Endothelial cell of hepatic sinusoid (primary cell): Measurements from ENCODE around the gene POU2AF1.

Experiments used
- in situ Hi-C: cut with HindIII; loops from 2 replicates; pipeline ENCODE4 v1.10.0; 2017; ENCODE audit warnings: low sequenced_read_pairs

Gene POU2AF1, protein sequence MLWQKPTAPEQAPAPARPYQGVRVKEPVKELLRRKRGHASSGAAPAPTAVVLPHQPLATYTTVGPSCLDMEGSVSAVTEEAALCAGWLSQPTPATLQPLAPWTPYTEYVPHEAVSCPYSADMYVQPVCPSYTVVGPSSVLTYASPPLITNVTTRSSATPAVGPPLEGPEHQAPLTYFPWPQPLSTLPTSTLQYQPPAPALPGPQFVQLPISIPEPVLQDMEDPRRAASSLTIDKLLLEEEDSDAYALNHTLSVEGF

DNA sequence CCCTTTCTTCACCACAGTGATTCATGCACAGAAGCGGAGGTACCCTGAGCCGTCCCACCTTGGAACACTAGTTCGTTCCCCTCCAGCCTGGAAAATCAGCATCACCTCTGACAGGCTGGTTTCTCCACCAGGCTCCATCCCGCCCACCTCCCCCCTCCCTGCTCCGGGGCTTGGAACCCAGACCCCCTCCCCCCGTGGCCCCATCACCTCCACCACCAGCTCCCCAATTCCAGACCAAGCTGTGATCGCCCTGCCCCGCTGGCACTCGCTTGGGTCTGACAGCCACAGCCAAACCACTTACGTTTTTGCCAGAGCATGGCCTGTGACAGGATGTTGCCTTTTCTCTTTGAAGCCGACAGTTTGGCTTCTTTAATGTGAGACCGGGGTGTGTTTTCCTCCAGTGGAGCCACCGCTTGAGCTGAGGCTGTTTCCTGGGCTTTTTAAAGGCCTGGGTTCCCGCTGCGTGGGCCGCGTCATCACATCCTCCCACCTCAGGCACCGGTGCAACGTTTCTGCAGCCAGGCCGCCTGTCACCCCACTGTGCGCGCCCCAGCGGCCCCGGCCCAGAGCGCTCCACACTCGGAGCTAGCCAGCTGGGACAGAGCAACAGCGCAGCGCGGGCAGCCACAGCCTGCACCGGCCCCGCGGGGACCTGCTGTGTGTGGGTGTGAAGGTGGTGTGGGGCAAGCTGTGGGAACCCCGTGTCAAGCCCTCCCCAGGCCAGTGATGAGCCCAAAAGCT lies at the start of gene POU2AF1:
POU2AF1 (minus strand) TSS at position 415 of the 741 bp plus-strand sequence; CDS start at position 317, 98 bp downstream.
- in situ Hi-C loops: no loop called here

DNA sequence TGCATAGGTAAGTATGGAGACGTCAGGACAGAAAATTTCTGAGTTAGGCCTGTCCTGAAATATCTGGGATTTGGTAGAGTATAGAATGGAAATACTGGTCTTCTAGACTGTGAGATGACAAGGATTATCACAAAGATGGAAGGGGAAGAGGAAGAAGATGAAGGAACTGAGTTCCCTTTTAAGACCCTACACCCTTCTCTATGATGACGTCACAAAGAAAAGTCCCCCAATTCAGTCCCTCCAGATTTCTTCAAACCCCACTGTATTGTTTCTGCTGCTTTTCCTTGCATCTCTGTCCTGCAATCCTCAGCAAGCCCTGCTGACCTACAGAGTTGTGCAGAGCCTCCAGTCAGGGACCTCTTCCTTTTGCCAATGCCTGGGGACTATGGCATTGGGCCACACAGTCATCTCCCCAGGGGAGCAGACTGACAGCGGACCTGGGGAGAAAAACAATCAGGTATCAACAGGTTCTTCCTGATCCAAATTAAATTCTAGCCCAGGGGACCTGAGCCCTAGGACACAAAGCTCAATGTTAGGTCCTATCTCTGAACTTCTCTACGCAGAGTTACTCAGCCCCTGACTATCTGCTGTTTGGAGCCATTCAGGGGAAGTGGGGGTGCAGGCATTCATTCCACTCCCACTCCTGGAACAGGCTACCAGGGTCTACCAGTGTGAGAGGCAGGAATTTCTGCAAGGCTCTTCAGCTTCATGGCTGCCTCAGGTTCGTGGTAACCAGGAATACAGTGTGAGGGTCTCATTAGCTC lies 49.2 kb upstream of the POU2AF1 start:
- in situ Hi-C loops: loop anchor here (5.0 kb wide), 1 partner anchor 76 kb away; no protein-coding TSS in a partner anchor

DNA sequence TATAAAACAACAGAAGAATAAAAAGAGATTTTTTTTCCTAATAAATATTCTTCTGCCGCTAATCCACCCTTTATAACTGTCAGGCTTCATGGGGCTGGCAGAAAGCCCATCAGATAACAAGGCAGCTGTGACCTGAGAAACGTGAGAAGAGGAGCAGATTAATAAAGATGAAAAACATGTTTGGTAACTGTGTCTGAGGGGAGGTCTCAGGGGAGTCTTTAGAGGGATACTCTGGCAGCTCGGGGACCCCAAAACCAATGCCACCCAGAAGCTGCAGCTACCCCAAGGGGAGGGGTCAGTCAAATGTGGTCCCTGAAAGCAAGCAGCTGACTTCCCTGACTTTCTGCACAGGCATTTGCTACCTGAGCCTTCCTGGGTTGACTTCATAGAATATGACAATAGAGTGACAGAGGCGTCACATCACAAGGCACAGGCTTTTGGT lies 48.4 kb upstream of the POU2AF1 start:
- in situ Hi-C loops: loop anchor here (5.0 kb wide), 1 partner anchor 75 kb away; no protein-coding TSS in a partner anchor

DNA sequence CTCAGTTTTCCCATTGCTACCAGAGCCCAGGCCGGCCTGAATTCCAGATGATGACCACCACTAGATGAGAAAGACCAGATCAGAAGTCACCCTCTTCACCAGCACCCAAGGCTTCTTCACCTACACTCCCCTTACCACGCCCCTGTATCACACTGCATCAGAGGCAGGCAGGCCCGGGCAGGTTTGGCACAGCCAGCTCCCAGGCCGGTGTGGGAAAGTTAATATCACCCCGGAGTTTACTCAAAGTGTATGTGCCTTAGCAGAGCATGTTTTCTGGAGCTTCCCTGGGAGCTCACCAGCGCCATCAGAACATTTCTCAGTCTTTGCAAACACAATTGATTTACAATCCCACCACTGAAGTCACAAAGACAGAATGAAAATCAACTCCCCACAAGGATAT lies 47.5 kb upstream of the POU2AF1 start:
- in situ Hi-C loops: loop anchor here (5.0 kb wide), 1 partner anchor 74 kb away; no protein-coding TSS in a partner anchor

DNA sequence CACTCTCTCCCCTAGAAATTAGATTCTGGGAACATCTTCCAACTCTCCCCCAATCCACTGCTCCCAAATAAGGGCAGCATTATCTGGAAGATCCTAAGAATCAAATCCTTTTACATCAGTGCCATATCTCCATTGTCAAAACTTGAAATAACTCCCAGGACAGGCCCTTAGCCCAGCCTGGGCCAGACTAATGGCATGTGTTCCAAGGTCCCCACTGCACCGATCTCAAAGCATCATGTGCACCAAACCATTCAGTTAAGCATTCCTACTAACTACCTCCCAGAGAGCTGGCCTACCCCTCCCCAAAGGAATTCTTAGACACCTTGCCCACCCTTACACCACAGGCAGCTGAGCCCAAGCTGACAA lies 44.2 kb upstream of the POU2AF1 start:
- in situ Hi-C loops: no loop called here

DNA sequence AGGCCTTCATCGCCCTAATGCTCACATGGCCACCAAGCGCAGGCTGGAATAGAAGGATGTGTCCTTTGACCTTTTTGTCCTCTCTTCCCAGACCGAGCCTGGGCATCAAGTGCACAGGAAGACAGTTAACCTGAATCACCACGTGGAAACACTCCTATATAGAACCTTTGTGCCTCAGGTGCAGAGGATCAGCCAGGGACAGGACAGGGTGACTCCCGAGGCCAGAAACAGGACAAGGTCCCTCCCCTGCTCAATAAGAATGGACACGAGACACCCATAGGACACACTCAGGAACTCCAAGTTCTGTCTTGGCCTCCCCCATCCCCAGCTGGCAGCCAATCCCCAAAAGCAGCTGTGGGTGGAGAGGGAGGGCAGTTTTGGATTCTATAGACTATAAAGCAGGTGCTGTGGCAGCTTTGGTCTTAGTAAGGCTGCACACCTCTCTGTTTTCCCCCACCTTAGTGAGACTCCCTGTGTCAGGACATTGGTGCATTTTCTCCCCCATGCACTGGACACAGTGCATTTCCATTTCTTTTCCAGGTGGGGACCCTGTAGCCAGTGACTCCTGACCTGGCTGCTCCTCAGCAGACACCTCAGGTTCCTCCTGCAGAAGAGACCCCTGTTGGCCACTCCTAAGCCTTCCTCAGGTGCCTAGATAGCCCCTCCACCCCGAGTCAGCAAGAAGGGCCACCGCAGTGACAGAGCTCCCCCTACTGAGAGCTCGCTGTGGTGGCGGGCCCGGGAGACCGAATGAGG lies 43.6 kb upstream of the POU2AF1 start:
- in situ Hi-C loops: no loop called here

DNA sequence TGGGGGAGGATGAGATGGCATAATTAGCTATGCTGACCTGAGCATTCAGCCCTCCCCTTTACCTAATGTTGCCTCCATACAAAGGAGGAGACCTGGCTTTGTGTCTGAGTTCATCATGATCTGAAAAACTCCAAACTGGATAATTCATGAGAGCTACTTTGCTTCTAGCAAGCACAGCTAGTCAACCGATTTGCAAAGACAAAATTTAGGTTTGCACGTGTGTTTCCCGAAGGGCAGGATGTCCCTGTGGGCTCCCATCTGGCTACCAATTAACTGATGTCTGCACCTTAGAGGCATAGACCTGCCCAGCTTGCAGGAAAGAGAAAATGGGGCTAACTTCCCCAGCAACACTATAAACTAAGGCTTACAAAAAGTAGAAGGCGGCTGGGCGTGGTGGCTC lies 42.2 kb upstream of the POU2AF1 start:
- in situ Hi-C loops: no loop called here

DNA sequence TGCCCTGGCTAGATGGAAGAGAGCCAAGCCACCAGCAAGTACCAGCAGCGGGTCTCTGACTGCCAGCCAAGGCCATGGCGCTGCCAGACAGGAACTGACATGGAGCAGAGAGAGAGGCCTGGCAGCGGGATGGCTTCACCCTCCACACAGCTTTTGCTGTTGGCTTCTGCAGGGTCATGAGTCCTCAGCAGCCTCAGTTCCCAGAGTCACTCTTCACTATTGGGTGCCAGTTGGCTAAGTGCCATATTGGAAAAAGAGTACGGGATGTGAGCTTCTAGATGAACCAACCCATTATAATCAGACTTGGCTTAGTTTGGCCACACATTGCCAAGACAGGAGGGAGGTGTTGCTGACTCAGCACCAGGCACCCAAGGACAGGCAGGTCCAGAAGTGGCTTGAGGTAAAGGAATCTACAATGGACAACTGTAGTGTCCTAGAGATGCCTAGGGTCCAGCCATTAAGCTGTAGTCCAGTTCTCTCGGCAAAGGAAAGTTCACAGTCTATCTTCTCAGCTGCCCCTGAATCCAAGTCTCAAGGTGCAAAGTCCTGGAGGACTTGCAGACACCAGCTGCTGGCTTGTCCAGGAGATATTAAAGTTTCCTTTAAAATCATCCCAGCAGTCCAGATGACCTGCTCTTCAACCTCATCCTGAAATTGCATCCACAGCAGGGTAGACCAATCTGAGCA lies 40.7 kb upstream of the POU2AF1 start:
- in situ Hi-C loops: no loop called here

DNA sequence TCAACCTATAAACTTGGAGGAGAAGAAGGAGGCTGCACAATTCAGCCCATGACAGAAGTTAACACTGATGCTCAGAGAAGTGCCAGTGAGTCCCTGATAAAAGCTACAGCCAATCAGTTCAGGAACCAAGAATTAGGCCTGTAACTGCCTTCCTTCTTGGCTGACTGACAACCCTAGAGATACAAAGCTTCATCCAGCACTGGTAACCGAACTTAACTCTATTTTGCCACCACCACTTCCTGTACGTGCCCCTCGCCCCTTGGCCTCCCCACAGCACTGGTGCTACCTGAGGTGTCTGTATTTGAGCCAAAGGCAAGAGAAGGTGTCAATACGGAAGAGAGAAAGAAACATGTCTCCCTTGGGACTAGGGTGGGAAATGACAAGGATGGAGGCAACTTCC lies 40.1 kb upstream of the POU2AF1 start:
- in situ Hi-C loops: no loop called here

DNA sequence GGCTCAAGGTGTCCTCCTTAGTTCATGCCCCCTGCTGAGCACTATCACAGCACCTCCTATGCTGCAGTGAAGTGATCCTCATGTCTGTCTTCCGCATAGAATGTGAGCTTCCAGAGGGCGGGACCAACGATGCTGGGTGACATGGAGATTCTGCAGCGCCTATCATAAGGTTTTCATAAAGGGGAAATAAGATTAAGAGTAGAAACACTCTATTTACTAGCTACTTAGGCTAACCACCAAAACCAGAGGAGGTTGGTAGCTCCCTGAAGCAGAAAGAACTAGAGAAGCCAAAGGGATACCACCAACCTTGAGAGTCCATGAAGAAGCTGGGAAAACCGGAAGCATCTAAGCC lies 39.3 kb upstream of the POU2AF1 start:
- in situ Hi-C loops: no loop called here

DNA sequence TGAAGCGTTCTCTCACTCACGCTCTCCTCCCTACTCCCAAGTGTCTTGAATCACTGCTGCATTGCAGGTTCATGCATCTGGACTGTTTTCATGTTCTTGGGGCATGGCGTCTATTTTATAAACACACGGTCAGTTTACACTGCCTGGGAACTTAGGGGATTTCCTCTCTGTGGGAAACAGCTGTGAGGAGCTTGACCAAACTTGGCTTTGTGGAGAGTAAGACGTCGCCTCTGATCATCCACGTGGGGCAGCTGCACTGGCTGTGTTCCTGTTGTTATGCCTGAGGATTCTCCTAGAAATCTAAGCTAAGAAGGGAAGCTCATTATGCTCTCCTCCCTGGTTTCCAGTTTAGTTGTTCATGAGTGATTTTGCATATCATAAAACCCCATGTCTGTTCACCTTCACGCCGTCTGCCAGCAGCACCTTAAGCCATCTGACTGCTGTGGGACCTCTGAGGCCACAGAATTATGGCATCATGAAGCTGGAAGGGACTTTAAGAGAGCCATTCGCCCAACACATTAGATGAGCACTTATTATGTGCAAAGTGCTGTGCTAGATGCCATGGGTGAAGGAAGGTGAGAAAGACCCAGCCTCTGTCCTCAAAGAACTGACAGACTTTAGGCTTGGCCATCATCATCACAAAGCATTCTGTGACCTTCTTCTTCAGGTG lies 38.8 kb upstream of the POU2AF1 start:
- in situ Hi-C loops: no loop called here

DNA sequence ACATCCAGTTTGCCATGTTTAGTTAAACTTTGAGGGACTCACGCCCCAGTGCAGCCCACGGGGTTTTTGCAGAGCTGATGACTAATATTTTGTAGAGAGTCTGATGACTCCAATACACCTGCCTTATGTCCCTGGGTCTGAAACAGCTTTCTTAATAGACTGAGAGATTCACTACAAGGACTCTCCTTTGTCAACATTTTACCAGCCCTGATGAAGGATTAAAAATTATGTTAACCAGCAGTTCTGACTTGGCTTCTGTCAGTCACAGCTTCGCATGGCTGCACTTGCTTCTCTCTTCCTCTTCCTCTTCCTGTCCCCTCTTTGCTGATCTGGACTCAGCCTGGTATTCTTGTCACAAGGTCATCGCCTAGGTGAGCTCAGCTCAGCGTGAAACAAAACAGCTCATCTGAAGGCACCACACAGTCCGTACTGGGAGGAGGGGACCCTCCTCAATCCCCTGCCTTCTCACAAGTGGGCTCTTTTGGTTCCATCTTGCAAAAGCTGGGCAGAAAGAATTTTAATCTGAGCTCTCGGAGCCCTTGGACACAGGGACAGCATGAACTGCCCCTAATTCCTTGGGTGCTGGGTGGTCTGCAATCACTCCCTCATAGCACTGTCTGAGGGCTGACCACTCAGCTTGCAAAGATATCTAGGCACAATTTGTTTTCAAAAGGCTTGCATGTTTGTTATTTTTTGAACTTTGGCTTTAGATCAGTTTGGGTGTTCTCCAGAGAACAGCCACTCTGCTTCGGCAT lies 38.1 kb upstream of the POU2AF1 start:
- in situ Hi-C loops: no loop called here

DNA sequence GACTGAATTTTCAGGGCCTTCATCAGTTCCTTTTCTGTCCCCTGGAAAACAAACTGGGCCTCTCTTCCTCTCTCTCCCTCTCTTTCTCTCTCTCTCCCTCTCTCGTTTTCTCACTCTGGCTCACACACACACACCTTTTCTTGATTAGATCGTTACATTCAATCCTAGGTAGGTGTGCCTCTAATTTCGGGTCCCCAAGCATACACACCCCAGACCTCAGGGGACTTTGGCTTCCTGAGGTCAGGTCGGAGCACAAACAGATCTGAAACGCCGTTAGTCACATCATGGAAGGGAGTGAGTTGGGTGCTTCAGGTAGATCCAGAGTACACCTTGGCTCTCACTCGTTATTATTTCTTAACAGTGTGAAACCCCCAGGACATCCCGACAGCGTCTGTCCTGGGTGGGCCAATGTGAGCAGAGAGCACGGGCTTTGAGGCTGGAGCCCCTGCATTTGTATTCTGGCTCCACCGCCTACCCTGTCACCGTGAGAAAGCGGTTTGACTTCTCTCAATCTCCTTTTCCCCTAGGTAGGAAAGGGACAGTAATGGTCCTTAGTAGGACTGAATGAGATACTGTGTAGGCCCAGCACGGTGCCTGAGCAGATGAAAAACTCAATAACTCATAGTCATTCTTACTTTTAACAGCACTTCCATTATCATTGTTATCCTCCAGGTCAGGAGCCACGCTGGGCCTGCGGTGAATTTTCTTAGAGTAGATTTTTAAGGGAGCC lies 37.3 kb upstream of the POU2AF1 start:
- in situ Hi-C loops: no loop called here

DNA sequence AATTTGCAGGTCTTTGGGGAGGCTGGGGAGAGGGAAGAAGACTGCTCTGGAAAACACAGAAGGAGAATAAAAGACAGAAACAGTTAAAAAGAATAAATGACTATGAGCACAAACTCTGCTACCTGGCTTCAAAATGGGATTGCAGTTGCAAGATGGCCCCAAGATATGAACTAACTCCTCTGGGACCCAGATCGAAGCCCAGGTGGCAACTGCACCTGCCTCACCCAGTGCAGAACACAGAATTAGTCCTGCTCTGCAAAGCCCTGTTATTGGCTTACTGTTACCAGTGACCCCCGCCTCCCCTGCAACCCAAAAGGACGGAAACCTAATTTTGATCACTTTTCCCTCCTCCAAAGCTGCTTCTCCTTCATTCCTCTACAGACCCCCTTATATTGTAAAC lies 35.9 kb upstream of the POU2AF1 start:
- in situ Hi-C loops: no loop called here

DNA sequence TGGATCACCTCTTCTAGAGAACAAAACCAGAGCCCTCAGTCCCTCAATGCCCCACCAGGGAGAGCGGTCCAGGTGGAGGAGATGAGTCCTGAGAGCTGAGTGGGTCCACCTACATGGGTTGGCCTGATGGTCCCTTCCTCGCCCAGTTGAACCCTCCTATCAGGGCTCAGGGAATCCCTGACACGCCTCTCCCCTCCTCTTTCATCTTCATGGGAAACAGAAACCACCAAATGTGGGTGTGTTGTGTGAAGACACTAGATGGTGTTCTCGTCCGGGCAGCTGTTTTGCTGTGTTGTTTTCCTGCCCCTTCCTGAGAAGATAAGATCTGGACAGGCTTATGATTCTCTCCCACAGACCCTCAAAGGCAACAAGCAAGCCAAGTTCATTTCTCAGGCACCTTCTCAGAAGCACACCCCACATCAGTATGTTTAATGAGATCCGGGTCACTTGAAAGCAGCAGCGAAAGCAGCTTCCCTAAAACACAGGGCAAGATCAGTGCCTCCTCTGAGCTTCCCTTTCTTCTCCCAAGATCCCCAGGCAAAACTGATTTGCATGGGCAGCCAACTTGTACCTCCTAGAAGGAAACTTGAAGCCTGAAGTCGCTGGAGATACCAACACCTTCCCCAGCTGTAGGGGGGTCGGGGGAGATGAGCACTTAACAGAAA lies 35.3 kb upstream of the POU2AF1 start:
- in situ Hi-C loops: no loop called here

DNA sequence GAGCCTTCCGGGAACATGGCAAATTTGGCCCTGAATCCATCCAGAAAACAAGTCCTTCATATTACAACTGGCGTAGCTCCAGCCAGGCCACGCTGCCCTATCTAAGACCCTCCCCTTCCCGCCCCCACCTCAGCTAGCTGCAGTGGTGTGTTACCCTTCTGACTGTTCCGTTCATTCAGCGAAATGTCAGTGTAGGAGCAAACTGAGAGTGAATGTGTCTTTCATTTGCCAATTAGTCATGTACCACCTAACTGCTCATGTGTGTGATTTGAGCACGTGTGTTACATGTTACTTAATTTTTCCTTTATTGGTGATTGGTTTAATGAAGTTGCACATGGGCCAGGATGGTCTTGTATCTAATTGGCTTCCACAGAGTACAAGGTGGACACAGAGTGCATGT lies 34.8 kb upstream of the POU2AF1 start:
- in situ Hi-C loops: no loop called here

DNA sequence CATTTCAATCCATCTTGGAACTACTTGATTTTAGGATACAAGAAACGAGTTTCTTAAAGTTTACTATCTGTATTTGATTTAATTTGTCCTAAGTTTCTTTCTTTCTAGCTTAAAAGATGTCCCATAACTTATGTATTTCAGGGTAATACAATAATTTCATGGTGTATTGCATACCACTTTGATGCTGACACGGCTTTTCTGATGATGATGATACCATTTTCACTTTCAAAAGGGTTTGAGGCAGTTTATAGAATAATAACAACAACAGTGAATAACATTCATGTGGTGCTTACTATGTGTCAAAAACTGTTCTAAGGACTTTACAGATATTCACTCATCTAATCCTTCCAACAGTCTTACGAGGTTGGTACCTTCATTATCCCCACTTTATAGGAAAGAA lies 33.2 kb upstream of the POU2AF1 start:
- in situ Hi-C loops: no loop called here

DNA sequence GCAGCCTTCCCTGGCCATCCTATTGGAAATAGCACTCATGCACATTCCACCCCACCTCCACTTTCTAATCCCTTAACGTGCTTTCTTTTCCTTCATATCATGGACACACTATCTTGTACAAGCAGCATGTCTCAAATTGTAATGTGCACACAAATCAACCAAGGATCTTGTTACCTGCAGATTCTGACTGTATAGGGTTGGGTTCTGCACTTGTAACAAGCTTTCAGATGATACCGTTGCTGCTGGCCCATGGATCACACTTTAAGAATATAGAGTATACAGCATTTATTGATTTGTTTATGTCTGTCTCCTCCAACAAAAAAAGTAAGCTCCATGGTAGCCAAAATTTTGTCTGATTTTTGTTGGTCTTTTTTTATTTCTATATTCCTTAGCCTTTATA lies 32.4 kb upstream of the POU2AF1 start:
- in situ Hi-C loops: no loop called here
